IMR-90 (cell line): ENCODE results near the gene PSMB11. TPM values are rescaled to one million over a fixed set of nuclear protein-coding genes. Genes with fewer than 3 reads are reported as not detected.
A peak's percentile ranks its signal among the peaks of the same experiment; 100 is the strongest.

Source experiments
- ATAC-seq: fragments of 200-7000 bp; cut with Tn5 transposase; 2 replicates; pipeline ENCODE4 v1.9.1; 2020; ENCODE audit warnings: low read depth, mild to moderate bottlenecking, moderate library complexity
- BruUV-seq: library from RNA; stranded (reverse); fragments of 400-500 nt; replicated peaks from 2 replicates; lab custom pipeline; 2021; lab: Mats Ljungman, UMichigan
- CTCF ChIA-PET: fragments of 300-600 bp; formaldehyde crosslinking; extraction: SDS; loops from one replicate; lab custom pipeline; 2021; ENCODE audit warnings: antibody characterized with exemption; lab: Yijun Ruan, JAX
- POLR2A ChIA-PET: fragments of 300-600 bp; sonication (Branson Sonifier 250); formaldehyde crosslinking; loops from one replicate; lab custom pipeline; 2022; ENCODE audit warnings: antibody characterized with exemption; ENCODE audit not compliant: unreplicated experiment; lab: Charles Lee
- DNase-seq: peaks from one replicate; pipeline ENCODE4 v3.0.0; 2013
- H2AFZ ChIP-seq: replicated peaks from 2 replicates; pipeline ENCODE3; 2013; ENCODE audit warnings: low read length, mild to moderate bottlenecking; ENCODE audit not compliant: poor library complexity
- H2AK5ac ChIP-seq: 2 replicates; pipeline ENCODE4 v1.6.1; 2013; ENCODE audit warnings: low read depth, low read length, inconsistent platforms
- H2AK9ac ChIP-seq: replicated peaks from 2 replicates; pipeline ENCODE3; 2013; ENCODE audit warnings: mild to moderate bottlenecking, low read depth, low read length, moderate library complexity; ENCODE audit not compliant: poor library complexity
- H2BK120ac ChIP-seq: 2 replicates; pipeline ENCODE4 v1.6.1; 2013; ENCODE audit warnings: low read depth, low read length, inconsistent platforms
- H2BK15ac ChIP-seq: 3 replicates; pipeline ENCODE4 v1.6.1; 2013; ENCODE audit warnings: low read depth, low read length, inconsistent platforms
- H2BK20ac ChIP-seq: 2 replicates; pipeline ENCODE4 v1.6.1; 2013; ENCODE audit warnings: low read depth, mild to moderate bottlenecking, inconsistent platforms, low read length, moderate library complexity
- H2BK5ac ChIP-seq: 2 replicates; pipeline ENCODE4 v1.6.1; 2013; ENCODE audit warnings: mild to moderate bottlenecking, low read depth, low read length, inconsistent platforms; ENCODE audit not compliant: poor library complexity, severe bottlenecking
- H3K14ac ChIP-seq: replicated peaks from 2 replicates; pipeline ENCODE4 v1.6.1; 2013; ENCODE audit warnings: low read depth, low read length, inconsistent platforms
- H3K18ac ChIP-seq: 2 replicates; pipeline ENCODE4 v1.6.1; 2013; ENCODE audit warnings: low read depth, low read length, control low read depth
- H3K23ac ChIP-seq: 2 replicates; pipeline ENCODE4 v1.6.1; 2013; ENCODE audit warnings: low read depth, low read length, inconsistent platforms
- H3K27ac ChIP-seq: 2 replicates; pipeline ENCODE4 v1.5.1; 2013; ENCODE audit warnings: mild to moderate bottlenecking, control low read depth, low read length; ENCODE audit not compliant: insufficient read depth
- H3K27me3 ChIP-seq: 2 replicates; pipeline ENCODE4 v1.6.1; 2013; ENCODE audit warnings: low read length; ENCODE audit not compliant: control insufficient read depth, insufficient read depth
- H3K36me3 ChIP-seq: 2 replicates; pipeline ENCODE4 v1.6.1; 2013; ENCODE audit warnings: low read length, mixed read lengths; ENCODE audit not compliant: control insufficient read depth, insufficient read depth
- H3K4ac ChIP-seq: 2 replicates; pipeline ENCODE4 v1.6.1; 2013; ENCODE audit warnings: low read depth, low read length, inconsistent platforms
- H3K4me1 ChIP-seq: 2 replicates; pipeline ENCODE4 v1.6.1; 2013; ENCODE audit warnings: low read length, mixed read lengths; ENCODE audit not compliant: control insufficient read depth, insufficient read depth
- H3K4me2 ChIP-seq: 2 replicates; pipeline ENCODE4 v1.6.1; 2013; ENCODE audit warnings: low read depth, mild to moderate bottlenecking, control low read depth, low read length, moderate library complexity
- H3K4me3 ChIP-seq: 2 replicates; pipeline ENCODE4 v1.5.1; 2013; ENCODE audit warnings: low read depth, mild to moderate bottlenecking, control low read depth, low read length, moderate library complexity; ENCODE audit not compliant: insufficient read depth
- H3K56ac ChIP-seq: 2 replicates; pipeline ENCODE4 v1.6.1; 2013; ENCODE audit warnings: low read length, inconsistent platforms; ENCODE audit not compliant: insufficient read depth; ENCODE audit errors: extremely low read depth
- H3K79me1 ChIP-seq, 2 experiments: 2 replicates each; pipeline ENCODE4 v1.6.1; 2013; ENCODE audit warnings: low read length in 2 of 2, inconsistent platforms in 1 of 2, low read depth in 1 of 2
- H3K9ac ChIP-seq: 2 replicates; pipeline ENCODE4 v1.6.1; 2013; ENCODE audit warnings: low read depth, low read length, control low read depth
- H3K9me1 ChIP-seq: 2 replicates; pipeline ENCODE4 v1.6.1; 2013; ENCODE audit warnings: low read length, inconsistent platforms; ENCODE audit not compliant: insufficient read depth
- H3K9me3 ChIP-seq: 2 replicates; pipeline ENCODE4 v1.6.1; 2013; ENCODE audit warnings: low read length; ENCODE audit not compliant: control insufficient read depth, insufficient read depth
- H4K20me1 ChIP-seq: 2 replicates; pipeline ENCODE4 v1.6.1; 2013; ENCODE audit warnings: low read length, inconsistent platforms; ENCODE audit not compliant: insufficient read depth
- H4K5ac ChIP-seq: 2 replicates; pipeline ENCODE4 v1.6.1; 2013; ENCODE audit warnings: mild to moderate bottlenecking, low read depth, low read length, control low read depth
- H4K8ac ChIP-seq, 2 experiments: 2 replicates each; pipeline ENCODE4 v1.6.1; 2013; ENCODE audit warnings: low read depth in 2 of 2, low read length in 2 of 2, control low read depth in 1 of 2, inconsistent platforms in 1 of 2
- H4K91ac ChIP-seq: 2 replicates; pipeline ENCODE4 v1.6.1; 2013; ENCODE audit warnings: low read depth, low read length, inconsistent platforms; ENCODE audit not compliant: insufficient read depth
- BHLHE40 ChIP-seq: fragments of 150-350 bp; IDR thresholded peaks from 2 replicates; pipeline ENCODE4 v1.6.1; 2016; ENCODE audit warnings: mild to moderate bottlenecking, low read depth, low read length
- CEBPB ChIP-seq: IDR thresholded peaks from 2 replicates; pipeline ENCODE4 v1.6.1; 2012; ENCODE audit warnings: low read depth, low read length, improper control_type of control experiment
- CHD1 ChIP-seq: IDR thresholded peaks from 2 replicates; pipeline ENCODE4 v1.6.1; 2012; ENCODE audit warnings: low read depth, low read length, improper control_type of control experiment
- CTCF ChIP-seq: conservative IDR thresholded peaks from 2 replicates; pipeline ENCODE4 v1.5.1; 2012; ENCODE audit warnings: mild to moderate bottlenecking, low read depth, low read length, improper control_type of control experiment
- ELK1 ChIP-seq: fragments of 150-350 bp; IDR thresholded peaks from 2 replicates; pipeline ENCODE4 v1.6.1; 2016; ENCODE audit warnings: low read depth, mild to moderate bottlenecking, low read length, moderate library complexity, borderline replicate concordance
- FOS ChIP-seq: fragments of 150-350 bp; IDR thresholded peaks from 2 replicates; pipeline ENCODE4 v1.6.1; 2016; ENCODE audit warnings: low read depth, low read length
- MAFK ChIP-seq: IDR thresholded peaks from 2 replicates; pipeline ENCODE4 v1.6.1; 2012; ENCODE audit warnings: low read depth, low read length, improper control_type of control experiment
- MAZ ChIP-seq: IDR thresholded peaks from 2 replicates; pipeline ENCODE4 v1.6.1; 2012; ENCODE audit warnings: low read depth, mild to moderate bottlenecking, low read length, improper control_type of control experiment, moderate library complexity, borderline replicate concordance
- NFE2L2 ChIP-seq: fragments of 150-350 bp; IDR thresholded peaks from 2 replicates; pipeline ENCODE4 v1.6.1; 2016; ENCODE audit warnings: low read depth, mild to moderate bottlenecking, low read length
- POLR2A ChIP-seq: IDR thresholded peaks from 2 replicates; pipeline ENCODE4 v1.6.1; 2012; ENCODE audit warnings: mild to moderate bottlenecking, low read depth, low read length
- RCOR1 ChIP-seq: IDR thresholded peaks from 2 replicates; pipeline ENCODE4 v1.6.1; 2012; ENCODE audit warnings: mild to moderate bottlenecking, low read length, improper control_type of control experiment; ENCODE audit not compliant: insufficient replicate concordance
- RFX5 ChIP-seq: IDR thresholded peaks from 2 replicates; pipeline ENCODE4 v1.8.0; 2012; ENCODE audit warnings: low read depth, mild to moderate bottlenecking, low read length, moderate library complexity
- SMC3 ChIP-seq: fragments of 150-350 bp; IDR thresholded peaks from 2 replicates; pipeline ENCODE4 v1.6.1; 2016; ENCODE audit warnings: low read depth, mild to moderate bottlenecking, antibody characterized with exemption, low read length, moderate library complexity
- USF2 ChIP-seq: fragments of 150-350 bp; IDR thresholded peaks from 2 replicates; pipeline ENCODE4 v1.6.1; 2017; ENCODE audit warnings: mild to moderate bottlenecking, antibody characterized with exemption, low read length, low read depth
- WGBS, 2 experiments: methylation state at CpG; one replicate each; pipeline versions ENCODE4 v1.1.5 to v1.1.7; 2013; ENCODE audit warnings: missing lambda C conversion rate in 2 of 2; ENCODE audit not compliant: insufficient read length in 1 of 2; ENCODE audit errors: extremely low coverage in 2 of 2; 5-methylcytosine and 5-hydroxymethylcytosine counted together
- dilution Hi-C: fragments of 300-500 bp; cut with HindIII; formaldehyde crosslinking; loops from one replicate; pipeline ENCODE4 v1.14.3; 2018; ENCODE audit warnings: low sequenced_read_pairs; ENCODE audit not compliant: unreplicated experiment
- in situ Hi-C: fragments of 300-500 bp; cut with MboI; formaldehyde crosslinking; loops from 3 replicates; pipeline ENCODE4 v1.14.3; 2019; ENCODE audit warnings: low sequenced_read_pairs, inconsistent platforms, mixed read lengths
- intact Hi-C: fragments of 100-400 bp; cut with micrococcal nuclease; formaldehyde crosslinking; loops from 2 replicates; pipeline ENCODE4 v1.10.0; 2022
- polyA plus RNA-seq, 3 experiments: library from polyadenylated mRNA; depleted of rRNA; stranded (reverse); fragments of >200 nt; gene quantifications; 2 replicates each; pipeline ENCODE4 v1.2.3, GENCODE V29; 2012; ENCODE audit warnings: low replicate concordance in 1 of 3
- total RNA-seq: library from RNA; depleted of rRNA; stranded (reverse); fragments of >200 nt; gene quantifications from 2 replicates; pipeline ENCODE4 v1.2.3, GENCODE V29; 2012

PSMB11 gene
- total and polyA plus RNA-seq, 2 of the 4 experiments (the other 2 are of a cell fraction): not detected

GRCh38 chr14:23058654-23059504, 16.9 kb downstream of the PSMB11 start:
- Histone ChIP-seq H3K9ac (no peak overlapping the region), H2AK9ac (no peak overlapping the region), H2AFZ (no peak overlapping the region), H3K14ac (no peak overlapping the region), H3K4me2 (no peak overlapping the region), H3K4ac (no peak overlapping the region), H2AK5ac (no peak overlapping the region), H3K23ac (no peak overlapping the region), H3K27me3 (no peaks in the 10 kb centered on the region), H3K4me1 (peaks cover 19% of the 10 kb centered on the region), H4K20me1 (peaks cover 21% of the 10 kb centered on the region), H2BK20ac (no peak overlapping the region), H3K36me3 (peaks cover 47% of the 10 kb centered on the region), H3K9me1 (peaks cover 5% of the 10 kb centered on the region; the same call in 1 of the 2 replicates), H3K79me1 (peaks cover 5 to 53% of the 10 kb centered on the region in 2 experiments), H4K5ac (no peak overlapping the region), H3K4me3 (no peak overlapping the region), H3K18ac (no peak overlapping the region), H4K91ac (no peak overlapping the region), H4K8ac (no peak overlapping the region), H3K9me3 (no peaks in the 10 kb centered on the region), H2BK15ac (no peak overlapping the region), H3K56ac (no peak overlapping the region), H3K27ac (no peak overlapping the region), H2BK5ac (no peak overlapping the region), H2BK120ac (no peak overlapping the region)
- ChIA-PET CTCF (interaction anchor here (1.0 to 2.2 kb wide), 10 partner anchors 10 to 83 kb away, joined by 3 to 17 read pairs (median 8); partner anchors contain the start of genes ACIN1 and C14orf119), POLR2A (interaction anchor here (0.7 to 0.8 kb wide), 2 partner anchors 12 to 81 kb away, joined by 3 read pairs; no protein-coding TSS in a partner anchor)
- DNase-seq (no peak), ATAC-seq (no peak)
- dilution Hi-C loops: no loop called here
- intact Hi-C loops: loop anchor here (1.0 kb wide), 2 partner anchors 65 to 73 kb away; no protein-coding TSS in a partner anchor
- in situ Hi-C loops: no loop called here
- 90% methylated on average over 13 of the region's 32 CpGs; no CpG with 5 or more reads in 1 of the 2 experiments for WGBS, 2 experiments
- TSS peak; percentile 98 for BruUV-seq
- TF ChIP-seq MAFK (no peak), FOS (no peak), USF2 (no peak), CEBPB (no peak), BHLHE40 (no peak), MAZ (no peak), ELK1 (no peak), CHD1 (no peak), CTCF (no peak), RCOR1 (no peak), SMC3 (no peak), NFE2L2 (no peak), POLR2A (no peak), RFX5 (no peak)
